ENCODE measurements around the gene ITPA.

DNA sequence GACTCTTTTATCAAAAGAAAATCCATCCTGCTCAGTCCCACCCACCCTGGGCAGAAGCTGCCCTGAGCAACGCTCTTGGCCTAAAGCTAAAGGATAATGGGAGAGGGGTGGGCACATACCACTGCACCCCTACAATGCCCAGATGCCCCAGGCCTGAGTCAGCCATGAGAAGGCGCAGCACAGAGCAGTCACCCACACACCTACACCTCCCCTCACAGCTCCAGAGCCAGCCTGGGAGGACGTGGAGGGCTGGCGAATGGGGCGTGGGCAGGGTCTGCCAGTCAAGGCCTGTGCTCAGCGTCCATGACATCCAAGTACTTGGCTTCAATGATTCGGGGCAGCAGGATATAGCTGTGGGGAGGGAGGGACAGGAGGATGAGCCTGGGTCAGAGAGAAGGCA, 18.2 kb downstream of the ITPA start:
- TF ChIP-seq EZH2 (IDR thresholded peaks at IDR 0.05; ENCODE audit: borderline replicate concordance, insufficient read depth, low read depth, low read length, poor library complexity, severe bottlenecking), result no peak
- TF ChIP-seq, protein P1, sequence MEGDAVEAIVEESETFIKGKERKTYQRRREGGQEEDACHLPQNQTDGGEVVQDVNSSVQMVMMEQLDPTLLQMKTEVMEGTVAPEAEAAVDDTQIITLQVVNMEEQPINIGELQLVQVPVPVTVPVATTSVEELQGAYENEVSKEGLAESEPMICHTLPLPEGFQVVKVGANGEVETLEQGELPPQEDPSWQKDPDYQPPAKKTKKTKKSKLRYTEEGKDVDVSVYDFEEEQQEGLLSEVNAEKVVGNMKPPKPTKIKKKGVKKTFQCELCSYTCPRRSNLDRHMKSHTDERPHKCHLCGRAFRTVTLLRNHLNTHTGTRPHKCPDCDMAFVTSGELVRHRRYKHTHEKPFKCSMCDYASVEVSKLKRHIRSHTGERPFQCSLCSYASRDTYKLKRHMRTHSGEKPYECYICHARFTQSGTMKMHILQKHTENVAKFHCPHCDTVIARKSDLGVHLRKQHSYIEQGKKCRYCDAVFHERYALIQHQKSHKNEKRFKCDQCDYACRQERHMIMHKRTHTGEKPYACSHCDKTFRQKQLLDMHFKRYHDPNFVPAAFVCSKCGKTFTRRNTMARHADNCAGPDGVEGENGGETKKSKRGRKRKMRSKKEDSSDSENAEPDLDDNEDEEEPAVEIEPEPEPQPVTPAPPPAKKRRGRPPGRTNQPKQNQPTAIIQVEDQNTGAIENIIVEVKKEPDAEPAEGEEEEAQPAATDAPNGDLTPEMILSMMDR (IDR thresholded peaks at IDR 0.05), result no peak

Data from B cell (primary cell).